HepG2 (cell line): ENCODE data around the gene LSM14B. TPM values are rescaled to one million over a fixed set of nuclear protein-coding genes. Genes with fewer than 3 reads are reported as not detected.

ENCODE experiments used
- CBFB ChIP-seq: sonication (generic); formaldehyde crosslinking; IDR thresholded peaks from 2 replicates; pipeline ENCODE4 v1.4.0; 2020; ENCODE audit warnings: missing genetic modification reagents
- CEBPZ ChIP-seq: IDR thresholded peaks from 2 replicates; pipeline ENCODE4 v1.6.1; 2012; ENCODE audit warnings: low read length, improper control_type of control experiment
- CENPT ChIP-seq: sonication (generic); formaldehyde crosslinking; IDR thresholded peaks from 2 replicates; pipeline ENCODE4 v1.8.0; 2022; ENCODE audit warnings: low read depth, mild to moderate bottlenecking, moderate library complexity, missing genetic modification reagents
- CHD4 ChIP-seq: fragments of 200-600 bp; sonication (generic); IDR thresholded peaks from 2 replicates; pipeline ENCODE4 v1.7.0; 2017; ENCODE audit warnings: mild to moderate bottlenecking, low read length, borderline replicate concordance
- DNMT1 ChIP-seq: sonication (generic); formaldehyde crosslinking; IDR thresholded peaks from 2 replicates; pipeline ENCODE4 v1.5.1; 2020; ENCODE audit warnings: mild to moderate bottlenecking, missing genetic modification reagents
- MIER3 ChIP-seq: IDR thresholded peaks from 2 replicates; pipeline ENCODE4 v1.6.1; 2016; ENCODE audit warnings: missing compliant biosample characterization, borderline replicate concordance
- PCBP2 ChIP-seq: fragments of 200-400 bp; formaldehyde crosslinking; optimal IDR thresholded peaks from 2 replicates; pipeline ENCODE3; 2018; ENCODE audit warnings: low read length, low read depth; ENCODE audit not compliant: poor library complexity, severe bottlenecking
- POLR2AphosphoS5 ChIP-seq: IDR thresholded peaks from 2 replicates; pipeline ENCODE4 v1.6.1; 2012; ENCODE audit warnings: low read depth, low read length
- SAFB2 ChIP-seq: sonication (generic); formaldehyde crosslinking; IDR thresholded peaks from 2 replicates; pipeline ENCODE4 v1.5.1; 2020; ENCODE audit warnings: missing genetic modification reagents, low read depth, mild to moderate bottlenecking, borderline replicate concordance
- THAP7 ChIP-seq: sonication (generic); formaldehyde crosslinking; IDR thresholded peaks from 2 replicates; pipeline ENCODE4 v1.8.1; 2023; ENCODE audit warnings: mild to moderate bottlenecking, missing genetic modification reagents
- ZBTB25 ChIP-seq: IDR thresholded peaks from 2 replicates; pipeline ENCODE4 v1.6.1; 2018; ENCODE audit warnings: missing genetic modification reagents
- ZFY ChIP-seq: sonication (generic); formaldehyde crosslinking; IDR thresholded peaks from 2 replicates; pipeline ENCODE4 v1.4.0; 2020; ENCODE audit warnings: missing genetic modification reagents
- ZKSCAN1 ChIP-seq: fragments of 150-350 bp; IDR thresholded peaks from 2 replicates; pipeline ENCODE4 v1.6.1; 2014; ENCODE audit warnings: low read length
- ZNF224 ChIP-seq: sonication (generic); formaldehyde crosslinking; IDR thresholded peaks from 2 replicates; pipeline ENCODE4 v1.5.0; 2020; ENCODE audit warnings: mild to moderate bottlenecking, missing genetic modification reagents
- ZNF367 ChIP-seq: sonication (generic); formaldehyde crosslinking; IDR thresholded peaks from 2 replicates; pipeline ENCODE4 v1.4.0; 2020; ENCODE audit warnings: missing genetic modification reagents, borderline replicate concordance
- ZNF773 ChIP-seq: sonication (generic); formaldehyde crosslinking; IDR thresholded peaks from 2 replicates; pipeline ENCODE4 v1.4.0; 2020; ENCODE audit warnings: missing genetic modification reagents, borderline replicate concordance
- polyA plus RNA-seq, 8 experiments: library from polyadenylated mRNA; depleted of rRNA in 3 of 8; stranded (reverse) in 7 of 8; unstranded in 1 of 8; fragments of >200 nt; fragmentation: Illumina TruSeq in 4 of 8; extraction: Trizol in 4 of 8; gene quantifications; 2 replicates each; pipeline versions ENCODE4 v1.2.1 to v1.2.3, GENCODE V29; 2011 to 2016; ENCODE audit warnings: low read depth in 4 of 8, missing spikeins in 1 of 8, mixed read lengths in 1 of 8; ENCODE audit not compliant: insufficient read depth in 1 of 8
- total RNA-seq, 5 experiments: library from RNA; depleted of rRNA; stranded (reverse); fragments of >200 nt; fragmentation: Illumina TruSeq; extraction: Trizol; gene quantifications; 2 replicates each; pipeline ENCODE4 v1.2.3, GENCODE V29; 2016; ENCODE audit warnings: low read depth in 1 of 5
- TF ChIP-seq, protein P1 (sequence below): sonication (generic); formaldehyde crosslinking; IDR thresholded peaks from 2 replicates; pipeline ENCODE4 v1.4.0; 2020; ENCODE audit warnings: missing genetic modification reagents
- TF ChIP-seq, protein P2 (sequence below): sonication (generic); formaldehyde crosslinking; conservative IDR thresholded peaks from 2 replicates; pipeline ENCODE4 v1.4.0; 2020; ENCODE audit warnings: mild to moderate bottlenecking, missing genetic modification reagents, moderate library complexity

Gene LSM14B
- total and polyA plus RNA-seq, 2 of the 13 experiments (the other 11 are each of a cell fraction or from before 2014, with no cell fraction given), result 43.3 to 79.2 TPM

DNA sequence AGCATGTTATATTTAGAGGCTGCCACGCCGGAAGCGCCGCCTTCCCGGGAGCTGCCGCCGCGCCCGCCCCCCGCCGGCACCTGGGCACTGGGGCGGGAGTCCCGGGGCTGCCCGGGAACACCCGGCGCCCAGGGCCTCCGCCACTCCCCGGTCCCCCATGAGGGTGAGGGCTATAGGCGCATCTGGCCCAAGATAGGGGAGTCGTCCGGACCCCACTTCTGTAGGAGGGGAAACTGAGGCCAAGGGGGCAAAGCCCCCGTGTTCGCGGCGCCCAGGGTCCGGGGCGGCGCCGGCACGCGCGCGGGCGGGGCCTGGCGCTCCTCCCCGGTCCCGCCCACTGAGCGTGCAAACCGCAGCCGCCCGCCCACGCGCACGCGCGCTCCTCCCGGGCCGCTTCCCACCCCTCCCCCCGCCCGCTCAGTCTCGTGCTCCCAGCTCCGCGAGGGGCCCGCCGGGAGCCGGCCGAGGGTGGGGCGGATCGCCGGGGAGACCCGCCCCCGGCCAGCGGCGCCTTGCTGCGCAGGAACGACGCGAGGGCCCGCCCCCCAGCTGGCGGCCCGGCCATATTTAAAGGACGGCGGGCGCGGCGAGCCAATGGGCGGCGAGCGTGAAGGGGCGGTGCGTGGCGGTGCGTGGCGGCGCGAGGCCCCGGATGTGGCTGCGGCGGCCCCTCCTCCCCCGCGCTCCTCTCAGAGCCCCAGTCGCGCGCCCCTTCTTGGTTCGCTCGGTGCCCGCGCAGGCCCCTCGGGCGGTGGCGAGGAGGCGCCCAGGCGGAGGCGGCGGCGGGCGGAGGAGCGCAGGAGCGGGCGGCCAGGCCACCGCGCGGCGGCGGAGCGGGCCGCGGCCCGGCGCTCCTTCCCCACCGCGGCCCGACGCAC is at the start of gene LSM14B (continued):
- TF ChIP-seq CHD4 (no peak), CENPT (0 out of 2 replicates have a peak, but pooled peaks have one; percentile 26), ZNF367 (CRISPR knock-in tag) (peak; percentile 89; the same call in 1 of the 2 replicates), CBFB (CRISPR knock-in tag) (peak; percentile 96), THAP7 (peak; percentile 9; the same call in 1 of the 2 replicates), ZNF773 (no peak; the same call in 1 of the 2 replicates), ZKSCAN1 (no peak), ZNF224 (CRISPR knock-in tag) (0 out of 2 replicates have a peak, but pooled peaks have one; percentile 58), MIER3 (CRISPR knock-in tag) (no peak), SAFB2 (CRISPR knock-in tag) (no peak), ZFY (peak; percentile 67), DNMT1 (CRISPR knock-in tag) (no peak), CEBPZ (no peak), POLR2AphosphoS5 (peak; percentile 36; the same call in 1 of the 2 replicates), ZBTB25 (peak; percentile 13; the same call in 1 of the 2 replicates), PCBP2 (no peak)
- TF ChIP-seq, protein P1, sequence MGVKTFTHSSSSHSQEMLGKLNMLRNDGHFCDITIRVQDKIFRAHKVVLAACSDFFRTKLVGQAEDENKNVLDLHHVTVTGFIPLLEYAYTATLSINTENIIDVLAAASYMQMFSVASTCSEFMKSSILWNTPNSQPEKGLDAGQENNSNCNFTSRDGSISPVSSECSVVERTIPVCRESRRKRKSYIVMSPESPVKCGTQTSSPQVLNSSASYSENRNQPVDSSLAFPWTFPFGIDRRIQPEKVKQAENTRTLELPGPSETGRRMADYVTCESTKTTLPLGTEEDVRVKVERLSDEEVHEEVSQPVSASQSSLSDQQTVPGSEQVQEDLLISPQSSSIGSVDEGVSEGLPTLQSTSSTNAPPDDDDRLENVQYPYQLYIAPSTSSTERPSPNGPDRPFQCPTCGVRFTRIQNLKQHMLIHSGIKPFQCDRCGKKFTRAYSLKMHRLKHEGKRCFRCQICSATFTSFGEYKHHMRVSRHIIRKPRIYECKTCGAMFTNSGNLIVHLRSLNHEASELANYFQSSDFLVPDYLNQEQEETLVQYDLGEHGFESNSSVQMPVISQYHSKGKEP (CRISPR knock-in tag), result no peak
- TF ChIP-seq, protein P2, sequence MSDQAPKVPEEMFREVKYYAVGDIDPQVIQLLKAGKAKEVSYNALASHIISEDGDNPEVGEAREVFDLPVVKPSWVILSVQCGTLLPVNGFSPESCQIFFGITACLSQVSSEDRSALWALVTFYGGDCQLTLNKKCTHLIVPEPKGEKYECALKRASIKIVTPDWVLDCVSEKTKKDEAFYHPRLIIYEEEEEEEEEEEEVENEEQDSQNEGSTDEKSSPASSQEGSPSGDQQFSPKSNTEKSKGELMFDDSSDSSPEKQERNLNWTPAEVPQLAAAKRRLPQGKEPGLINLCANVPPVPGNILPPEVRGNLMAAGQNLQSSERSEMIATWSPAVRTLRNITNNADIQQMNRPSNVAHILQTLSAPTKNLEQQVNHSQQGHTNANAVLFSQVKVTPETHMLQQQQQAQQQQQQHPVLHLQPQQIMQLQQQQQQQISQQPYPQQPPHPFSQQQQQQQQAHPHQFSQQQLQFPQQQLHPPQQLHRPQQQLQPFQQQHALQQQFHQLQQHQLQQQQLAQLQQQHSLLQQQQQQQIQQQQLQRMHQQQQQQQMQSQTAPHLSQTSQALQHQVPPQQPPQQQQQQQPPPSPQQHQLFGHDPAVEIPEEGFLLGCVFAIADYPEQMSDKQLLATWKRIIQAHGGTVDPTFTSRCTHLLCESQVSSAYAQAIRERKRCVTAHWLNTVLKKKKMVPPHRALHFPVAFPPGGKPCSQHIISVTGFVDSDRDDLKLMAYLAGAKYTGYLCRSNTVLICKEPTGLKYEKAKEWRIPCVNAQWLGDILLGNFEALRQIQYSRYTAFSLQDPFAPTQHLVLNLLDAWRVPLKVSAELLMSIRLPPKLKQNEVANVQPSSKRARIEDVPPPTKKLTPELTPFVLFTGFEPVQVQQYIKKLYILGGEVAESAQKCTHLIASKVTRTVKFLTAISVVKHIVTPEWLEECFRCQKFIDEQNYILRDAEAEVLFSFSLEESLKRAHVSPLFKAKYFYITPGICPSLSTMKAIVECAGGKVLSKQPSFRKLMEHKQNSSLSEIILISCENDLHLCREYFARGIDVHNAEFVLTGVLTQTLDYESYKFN (CRISPR knock-in tag), result peak; percentile 50
